Suprapubic skin (tissue), 4 donors: ENCODE measurements around the gene VWA7. TPM values are rescaled to one million over a fixed set of nuclear protein-coding genes. Genes with fewer than 3 reads are reported as not detected.
A peak's percentile ranks its signal among the peaks of the same experiment; 100 is the strongest.

Experiments used
- DNase-seq, 2 donors: peaks; one replicate each; pipeline ENCODE4 v3.0.0-alpha.2; 2019; ENCODE audit warnings: low spot score in 2 of 2
- H3K27ac ChIP-seq: fragments of 200-600 bp; sonication (generic); one replicate; pipeline ENCODE4 v1.5.1; 2019
- H3K27me3 ChIP-seq: fragments of 200-600 bp; sonication (generic); one replicate; pipeline ENCODE4 v1.5.1; 2019
- H3K36me3 ChIP-seq: fragments of 200-600 bp; sonication (generic); one replicate; pipeline ENCODE4 v1.5.1; 2019
- H3K4me1 ChIP-seq: fragments of 200-600 bp; sonication (generic); one replicate; pipeline ENCODE4 v1.5.1; 2019
- H3K4me3 ChIP-seq: fragments of 200-600 bp; sonication (generic); one replicate; pipeline ENCODE4 v1.5.1; 2019; ENCODE audit warnings: mild to moderate bottlenecking
- H3K9me3 ChIP-seq: fragments of 200-600 bp; sonication (generic); one replicate; pipeline ENCODE4 v1.5.1; 2019
- EP300 ChIP-seq: sonication (generic); formaldehyde crosslinking; IDR thresholded peaks from one replicate; pipeline ENCODE4 v1.6.1; 2017; ENCODE audit warnings: antibody characterized with exemption
- POLR2A ChIP-seq, 2 donors: fragments of 450-650 bp; IDR thresholded peaks; one replicate each; pipeline ENCODE4 v1.6.1; 2017; ENCODE audit warnings: antibody characterized with exemption in 2 of 2, mild to moderate bottlenecking in 2 of 2, moderate library complexity in 2 of 2
- POLR2AphosphoS5 ChIP-seq, 3 donors: sonication (generic); formaldehyde crosslinking; IDR thresholded peaks; one replicate each; pipeline ENCODE4 v1.6.1; 2017; ENCODE audit warnings: antibody characterized with exemption in 3 of 3
- WGBS: methylation state at CpG from one replicate; pipeline ENCODE4 v1.1.5; 2018; 5-methylcytosine and 5-hydroxymethylcytosine counted together
- total RNA-seq, 4 donors: library from RNA; depleted of rRNA; stranded (reverse); fragments of >200 nt; gene quantifications; one replicate each; pipeline ENCODE4 v1.1.0, GENCODE V29; 2016
- TF ChIP-seq, protein P1 (sequence below), 2 donors: fragments of 200-600 bp in 1 of 2; fragments of 450-650 bp in 1 of 2; sonication (generic) in 1 of 2; IDR thresholded peaks; one replicate each; pipeline ENCODE4 v1.5.1; 2016 to 2019; ENCODE audit warnings: antibody characterized with exemption in 2 of 2, mild to moderate bottlenecking in 1 of 2, moderate library complexity in 1 of 2

The VWA7 gene
- total RNA-seq, 4 donors from 2014 or later, result 1.3 to 3.3 (median 2.3) TPM

DNA sequence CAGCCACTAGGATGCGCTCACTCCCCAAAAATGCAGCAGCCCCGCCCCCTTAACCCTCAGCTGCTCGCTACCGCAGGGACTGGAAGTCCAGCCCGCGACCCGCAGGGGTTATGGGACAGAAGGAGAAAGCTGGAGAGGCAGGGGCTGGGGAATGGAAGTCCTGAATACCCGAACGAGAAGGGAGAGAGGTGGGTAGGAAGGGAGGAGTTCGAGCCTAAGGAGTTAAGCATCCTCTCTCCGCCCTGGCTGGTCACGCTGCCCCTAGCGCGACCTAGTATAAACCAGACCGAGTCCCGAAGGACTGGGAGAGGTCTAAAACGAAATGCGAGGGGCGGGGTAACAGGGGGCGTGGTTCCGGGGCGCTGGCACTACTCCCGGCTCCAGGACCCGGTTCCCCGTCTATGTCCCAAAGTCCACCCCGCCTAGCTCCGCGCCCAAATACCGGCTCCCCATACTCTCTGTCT, 47.6 kb downstream of the VWA7 start:
- 0% methylated on average over 14 of the region's 29 CpGs for WGBS
- Histone ChIP-seq H3K27me3 (no peaks in the 10 kb centered on the region), H3K4me3 (peak overlapping the region; percentile 73), H3K9me3 (no peaks in the 10 kb centered on the region), H3K4me1 (peaks cover 62% of the 10 kb centered on the region), H3K27ac (peak overlapping the region; percentile 91), H3K36me3 (peaks cover 65% of the 10 kb centered on the region)
- DNase-seq, result peak; percentile 96 to 97
- TF ChIP-seq, protein P1, sequence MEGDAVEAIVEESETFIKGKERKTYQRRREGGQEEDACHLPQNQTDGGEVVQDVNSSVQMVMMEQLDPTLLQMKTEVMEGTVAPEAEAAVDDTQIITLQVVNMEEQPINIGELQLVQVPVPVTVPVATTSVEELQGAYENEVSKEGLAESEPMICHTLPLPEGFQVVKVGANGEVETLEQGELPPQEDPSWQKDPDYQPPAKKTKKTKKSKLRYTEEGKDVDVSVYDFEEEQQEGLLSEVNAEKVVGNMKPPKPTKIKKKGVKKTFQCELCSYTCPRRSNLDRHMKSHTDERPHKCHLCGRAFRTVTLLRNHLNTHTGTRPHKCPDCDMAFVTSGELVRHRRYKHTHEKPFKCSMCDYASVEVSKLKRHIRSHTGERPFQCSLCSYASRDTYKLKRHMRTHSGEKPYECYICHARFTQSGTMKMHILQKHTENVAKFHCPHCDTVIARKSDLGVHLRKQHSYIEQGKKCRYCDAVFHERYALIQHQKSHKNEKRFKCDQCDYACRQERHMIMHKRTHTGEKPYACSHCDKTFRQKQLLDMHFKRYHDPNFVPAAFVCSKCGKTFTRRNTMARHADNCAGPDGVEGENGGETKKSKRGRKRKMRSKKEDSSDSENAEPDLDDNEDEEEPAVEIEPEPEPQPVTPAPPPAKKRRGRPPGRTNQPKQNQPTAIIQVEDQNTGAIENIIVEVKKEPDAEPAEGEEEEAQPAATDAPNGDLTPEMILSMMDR (IDR thresholded peaks at IDR 0.05), result peak in 1 of 2 donors; percentile 21
- TF ChIP-seq EP300 (no peak), POLR2AphosphoS5 (IDR thresholded peaks at IDR 0.05) (peak in 2 of 3 donors; percentile 49 to 54), POLR2A (IDR thresholded peaks at IDR 0.05) (no peak)

DNA sequence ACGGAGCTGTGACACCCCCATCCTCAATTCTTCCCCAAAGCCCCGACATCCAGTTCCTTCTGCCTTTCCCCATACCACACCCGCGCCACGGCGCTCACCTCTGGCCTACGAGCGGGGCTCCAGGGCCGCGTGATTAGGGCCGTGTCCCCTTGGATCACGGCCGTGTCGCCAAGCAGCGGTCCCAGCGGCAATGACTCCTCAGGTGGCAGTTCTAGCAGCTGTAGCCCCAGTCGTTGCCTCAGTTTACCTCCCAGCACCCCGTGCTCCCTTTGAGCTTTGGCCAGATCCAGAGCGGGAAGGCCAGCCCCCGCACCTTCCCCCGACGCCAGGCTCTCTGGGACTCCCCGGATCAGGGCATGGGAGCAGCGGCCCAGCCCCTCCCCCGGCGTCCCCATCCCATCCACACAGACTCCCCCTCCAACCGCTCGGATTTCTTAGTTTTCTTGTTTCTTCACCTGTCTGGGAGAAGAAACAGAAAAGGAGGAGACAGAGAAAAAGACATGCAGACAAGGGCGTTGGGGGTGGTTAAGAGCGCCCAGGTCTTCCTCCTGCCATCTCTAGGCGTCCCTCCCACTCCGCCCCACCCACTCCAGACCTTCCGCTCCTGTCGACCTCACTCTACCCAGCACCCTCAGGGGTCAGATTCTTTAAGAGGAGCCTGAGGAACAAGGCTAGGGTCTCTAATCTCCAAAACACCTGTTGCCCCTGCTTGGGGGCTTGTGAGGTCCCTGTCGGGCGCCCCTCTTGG, 48.2 kb downstream of the VWA7 start, which contains the start of gene DDAH2:
TSS of gene DDAH2 (minus strand) at position 533 of the 748 bp plus-strand sequence. CDS start at position 395, 138 bp downstream.
- peaks cover 62% of the 10 kb centered on the region for H3K36me3 ChIP-seq
- H3K27ac ChIP-seq, result peak within 1 kb of the TSS; percentile 91
- TF ChIP-seq, protein P1 (IDR thresholded peaks at IDR 0.05), result peak in 1 of 2 donors; percentile 57
- TF ChIP-seq POLR2AphosphoS5 (IDR thresholded peaks at IDR 0.05), result no peak
- DNase-seq, result peak in 1 of 2 donors; percentile 84
- peaks cover 56% of the 10 kb centered on the region for H3K4me1 ChIP-seq
- WGBS, result 11% methylated on average over 35 of the region's 36 CpGs
- no peaks in the 10 kb centered on the region for H3K9me3 ChIP-seq
- peak within 1 kb of the TSS; percentile 73 for H3K4me3 ChIP-seq
- no peaks in the 10 kb centered on the region for H3K27me3 ChIP-seq

- no peak for DNase-seq
- no peaks in the 10 kb centered on the region for H3K27me3 ChIP-seq
- TF ChIP-seq POLR2A (IDR thresholded peaks at IDR 0.05) (no peak), EP300 (no peak), POLR2AphosphoS5 (IDR thresholded peaks at IDR 0.05) (no peak)
- TF ChIP-seq, protein P1 (IDR thresholded peaks at IDR 0.05), result no peak
- 65% methylated on average over 39 of the region's 41 CpGs for WGBS
- peaks cover 52% of the 10 kb centered on the region for H3K36me3 ChIP-seq
- no peaks in the 10 kb centered on the region for H3K9me3 ChIP-seq
- peak overlapping the region; percentile 73 for H3K4me3 ChIP-seq
- peak overlapping the region; percentile 91 for H3K27ac ChIP-seq
- peaks cover 47% of the 10 kb centered on the region for H3K4me1 ChIP-seq
Observed at GRCh38 chr6:31727717-31728671, 49.1 kb downstream of the VWA7 start.

DNA sequence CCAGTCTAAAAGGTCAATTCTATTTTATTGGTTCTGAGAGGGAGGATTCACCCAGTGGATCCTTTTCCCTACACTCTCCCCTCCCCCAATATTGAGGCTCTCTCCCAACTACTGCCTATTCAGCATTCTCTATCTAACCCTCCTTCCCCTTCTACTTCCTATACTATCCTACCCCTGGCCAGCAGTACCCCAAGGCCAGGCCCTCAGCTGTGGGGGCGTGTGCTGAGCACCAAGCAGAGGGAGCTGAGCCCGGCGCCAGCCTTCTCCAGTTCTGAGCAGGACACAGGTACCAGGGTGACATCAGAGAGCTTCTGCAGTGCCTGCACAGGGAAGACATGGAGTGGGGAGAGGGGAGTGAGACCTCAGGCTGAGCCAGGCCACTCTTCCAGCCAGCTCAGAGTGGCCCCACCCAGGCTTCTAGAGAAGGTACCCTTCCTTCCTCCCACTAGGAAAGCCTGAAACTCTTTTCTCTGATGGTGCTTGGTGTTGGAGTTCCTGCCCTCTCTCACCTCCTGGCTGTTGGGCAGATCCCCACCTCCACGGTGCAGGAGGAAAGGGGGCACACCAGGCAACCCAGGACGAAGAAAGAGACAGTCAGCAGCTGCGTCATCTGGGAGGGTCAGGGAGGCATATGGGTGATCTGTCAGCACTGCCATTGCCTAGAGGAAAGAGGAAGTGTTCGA, 50.0 kb downstream of the VWA7 start:
- no peak for TF ChIP-seq POLR2A (IDR thresholded peaks at IDR 0.05)
- TF ChIP-seq POLR2AphosphoS5 (IDR thresholded peaks at IDR 0.05), result no peak
- TF ChIP-seq, protein P1 (IDR thresholded peaks at IDR 0.05), result no peak
- no peak for TF ChIP-seq EP300
- no peak for DNase-seq
- no peaks in the 10 kb centered on the region for H3K27me3 ChIP-seq
- H3K36me3 ChIP-seq, result peaks cover 44% of the 10 kb centered on the region
- no peak overlapping the region for H3K4me3 ChIP-seq
- peaks cover 46% of the 10 kb centered on the region for H3K4me1 ChIP-seq
- H3K27ac ChIP-seq, result peak overlapping the region; percentile 91
- 73% methylated on average over 7 of the region's 7 CpGs for WGBS
- no peaks in the 10 kb centered on the region for H3K9me3 ChIP-seq
